ENCODE results near the gene PRPF31. TPM values are rescaled to one million over a fixed set of nuclear protein-coding genes. Genes with fewer than 3 reads are reported as not detected.
A peak's percentile ranks its signal among the peaks of the same experiment; 100 is the strongest.

PRPF31 gene
- total and polyA plus RNA-seq, 9 of the 15 experiments (the other 6 are each of a cell fraction or from before 2014, with no cell fraction given) = 5.8 to 92.2 (median 69.2) TPM

DNA sequence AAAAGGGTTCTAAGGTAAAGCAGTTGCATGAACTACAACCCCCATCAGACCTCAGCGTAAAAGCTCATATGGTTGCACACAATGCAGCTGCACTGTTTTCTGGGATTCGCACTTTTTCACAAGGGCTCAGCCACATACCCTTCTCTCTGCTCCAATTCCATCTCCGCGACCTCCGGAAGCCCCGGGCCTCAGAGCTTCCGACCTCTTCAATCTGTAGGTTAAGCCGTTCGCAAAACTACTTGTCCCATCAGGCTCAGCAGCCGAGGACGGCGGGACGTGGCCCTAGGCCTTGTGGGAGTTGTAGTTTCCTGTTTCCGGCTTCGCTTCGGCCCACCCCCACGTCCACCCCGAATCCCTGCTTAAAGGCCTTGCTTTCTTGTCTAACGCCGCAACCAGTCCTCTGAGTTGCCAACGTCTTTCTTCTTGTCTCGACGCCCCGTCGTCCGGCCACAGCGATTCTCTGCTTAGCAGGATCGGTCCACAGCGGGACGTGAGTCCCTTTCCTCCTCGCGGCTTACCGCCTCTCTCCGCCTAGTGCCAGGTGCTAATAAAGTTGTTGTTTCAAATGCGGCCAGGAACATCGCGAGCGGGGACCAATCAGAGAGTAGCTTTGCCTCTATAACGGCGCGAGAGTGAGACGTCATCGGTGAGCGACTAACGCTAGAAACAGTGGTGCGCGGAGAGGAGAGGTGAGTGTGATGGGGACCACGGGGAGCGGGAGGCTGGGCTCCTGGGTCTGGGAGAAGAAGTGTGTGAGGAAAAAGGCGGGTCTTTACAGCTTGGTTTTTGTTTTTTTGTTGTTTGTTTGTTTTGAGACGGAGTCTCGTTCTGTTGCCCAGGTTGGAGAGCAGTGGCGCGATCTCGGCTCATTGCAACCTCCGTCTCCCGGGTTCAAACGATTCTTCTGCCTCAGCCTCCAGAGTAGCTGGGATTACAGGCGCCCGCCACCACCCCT, at the start of gene PRPF31, which contains the start of gene TFPT (continued):
- no peak for TF ChIP-seq MECOM (CRISPR knock-in tag; IDR thresholded peaks at IDR 0.05)
- no peak for TF ChIP-seq CBX8 (IDR thresholded peaks at IDR 0.05; ENCODE audit: borderline replicate concordance, extremely low read depth, low read depth, low read length, poor library complexity, severe bottlenecking)
- no peak; the same call in 1 of the 2 replicates for TF ChIP-seq ZBTB26 (CRISPR knock-in tag; IDR thresholded peaks at IDR 0.05)
- TF ChIP-seq MXD1 (CRISPR knock-in tag; IDR thresholded peaks at IDR 0.05; ENCODE audit: borderline replicate concordance, poor library complexity, severe bottlenecking) = peak; percentile 17
- peak in 1 of 2 experiments; percentile 90; a peak in 3 of 4 replicates for TF ChIP-seq TBL1XR1 (IDR thresholded peaks at IDR 0.05; ENCODE audit: low read length in 2 of 2)
- TF ChIP-seq LARP7 (IDR thresholded peaks at IDR 0.05) = no peak
- TF ChIP-seq SRSF3 (IDR thresholded peaks at IDR 0.05; ENCODE audit: insufficient read depth, low read length) = no peak
- TF ChIP-seq HDAC2 (IDR thresholded peaks at IDR 0.05) = peak; percentile 91
- peak; percentile 95; the same call in 1 of the 2 replicates for TF ChIP-seq KAT7 (CRISPR knock-in tag; IDR thresholded peaks at IDR 0.05; ENCODE audit: borderline replicate concordance)
- peak; percentile 60; the same call in 1 of the 2 replicates for TF ChIP-seq ZNF134 (CRISPR knock-in tag; conservative IDR thresholded peaks at IDR 0.05)
- TF ChIP-seq MYNN (IDR thresholded peaks at IDR 0.05) = peak; percentile 75; the same call in 1 of the 2 replicates
- TF ChIP-seq MYNN (CRISPR knock-in tag; IDR thresholded peaks at IDR 0.05) = no peak
- 0 out of 2 replicates have a peak, but pooled peaks have one; percentile 17 for TF ChIP-seq PYGO2 (tag; IDR thresholded peaks at IDR 0.05)
- TF ChIP-seq SETDB1 (IDR thresholded peaks at IDR 0.05; ENCODE audit: low read length) = no peak
- peak; percentile 98 for TF ChIP-seq ZBTB12 (CRISPR knock-in tag; IDR thresholded peaks at IDR 0.05)
- TF ChIP-seq ZNF583 (CRISPR knock-in tag; IDR thresholded peaks at IDR 0.05) = 0 out of 2 replicates have a peak, but pooled peaks have one; percentile 38
- peak in 1 of 2 experiments; percentile 54; a peak in 1 of 4 replicates for TF ChIP-seq NONO (IDR thresholded peaks at IDR 0.05; ENCODE audit: low read depth in 2 of 2, low read length in 1 of 2)
- TF ChIP-seq ZNF143 (CRISPR knock-in tag; IDR thresholded peaks at IDR 0.05) = peak; percentile 97
- TF ChIP-seq TCF3 (CRISPR knock-in tag; IDR thresholded peaks at IDR 0.05) = peak; percentile 17
- TF ChIP-seq, protein P1, sequence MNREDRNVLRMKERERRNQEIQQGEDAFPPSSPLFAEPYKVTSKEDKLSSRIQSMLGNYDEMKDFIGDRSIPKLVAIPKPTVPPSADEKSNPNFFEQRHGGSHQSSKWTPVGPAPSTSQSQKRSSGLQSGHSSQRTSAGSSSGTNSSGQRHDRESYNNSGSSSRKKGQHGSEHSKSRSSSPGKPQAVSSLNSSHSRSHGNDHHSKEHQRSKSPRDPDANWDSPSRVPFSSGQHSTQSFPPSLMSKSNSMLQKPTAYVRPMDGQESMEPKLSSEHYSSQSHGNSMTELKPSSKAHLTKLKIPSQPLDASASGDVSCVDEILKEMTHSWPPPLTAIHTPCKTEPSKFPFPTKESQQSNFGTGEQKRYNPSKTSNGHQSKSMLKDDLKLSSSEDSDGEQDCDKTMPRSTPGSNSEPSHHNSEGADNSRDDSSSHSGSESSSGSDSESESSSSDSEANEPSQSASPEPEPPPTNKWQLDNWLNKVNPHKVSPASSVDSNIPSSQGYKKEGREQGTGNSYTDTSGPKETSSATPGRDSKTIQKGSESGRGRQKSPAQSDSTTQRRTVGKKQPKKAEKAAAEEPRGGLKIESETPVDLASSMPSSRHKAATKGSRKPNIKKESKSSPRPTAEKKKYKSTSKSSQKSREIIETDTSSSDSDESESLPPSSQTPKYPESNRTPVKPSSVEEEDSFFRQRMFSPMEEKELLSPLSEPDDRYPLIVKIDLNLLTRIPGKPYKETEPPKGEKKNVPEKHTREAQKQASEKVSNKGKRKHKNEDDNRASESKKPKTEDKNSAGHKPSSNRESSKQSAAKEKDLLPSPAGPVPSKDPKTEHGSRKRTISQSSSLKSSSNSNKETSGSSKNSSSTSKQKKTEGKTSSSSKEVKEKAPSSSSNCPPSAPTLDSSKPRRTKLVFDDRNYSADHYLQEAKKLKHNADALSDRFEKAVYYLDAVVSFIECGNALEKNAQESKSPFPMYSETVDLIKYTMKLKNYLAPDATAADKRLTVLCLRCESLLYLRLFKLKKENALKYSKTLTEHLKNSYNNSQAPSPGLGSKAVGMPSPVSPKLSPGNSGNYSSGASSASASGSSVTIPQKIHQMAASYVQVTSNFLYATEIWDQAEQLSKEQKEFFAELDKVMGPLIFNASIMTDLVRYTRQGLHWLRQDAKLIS (CRISPR knock-in tag; IDR thresholded peaks at IDR 0.05) = peak; percentile 92; the same call in 1 of the 2 replicates
- peak; percentile 86 for TF ChIP-seq HCFC1 (IDR thresholded peaks at IDR 0.05; ENCODE audit: low read depth, low read length)
